Neural cell (in vitro differentiated cells): ENCODE measurements around the gene SMARCA5. TPM values are rescaled to one million over a fixed set of nuclear protein-coding genes. Genes with fewer than 3 reads are reported as not detected.

Experiments
- H2AFZ ChIP-seq: fragments of 200-600, 300-800 bp; sonication (generic), shearing (Covaris generic); 2 replicates; pipeline ENCODE4 v1.6.0; 2014; ENCODE audit warnings: low read depth, mild to moderate bottlenecking, antibody characterized with exemption, low read length, moderate library complexity
- H3F3A ChIP-seq: fragments of 200-600 bp; shearing (Covaris generic); 2 replicates; pipeline ENCODE4 v1.6.1; 2016; ENCODE audit warnings: mild to moderate bottlenecking, moderate library complexity, mixed read lengths, antibody characterized with exemption, low read length; ENCODE audit not compliant: insufficient read depth, poor library complexity, severe bottlenecking
- H3K27ac ChIP-seq: fragments of 200-600, 300-800 bp; sonication (generic), shearing (Covaris generic); 2 replicates; pipeline ENCODE4 v1.5.1; 2014; ENCODE audit warnings: mild to moderate bottlenecking, low read length, moderate library complexity
- H3K27me3 ChIP-seq: fragments of 300-800, 200-600 bp; sonication (generic), shearing (Covaris generic); 2 replicates; pipeline ENCODE4 v1.6.0; 2014; ENCODE audit warnings: mild to moderate bottlenecking, low read depth, low read length, moderate library complexity; ENCODE audit not compliant: insufficient read depth
- H3K36me3 ChIP-seq: fragments of 300-800, 200-600 bp; sonication (generic), shearing (Covaris generic); 2 replicates; pipeline ENCODE4 v1.5.1; 2014; ENCODE audit warnings: mild to moderate bottlenecking, antibody characterized with exemption, low read length, moderate library complexity; ENCODE audit not compliant: insufficient read depth
- H3K4me2 ChIP-seq: fragments of 300-800, 200-600 bp; sonication (generic), shearing (Covaris generic); 2 replicates; pipeline ENCODE4 v1.6.0; 2014; ENCODE audit warnings: mild to moderate bottlenecking, low read length
- H3K4me3 ChIP-seq: fragments of 300-800, 200-600 bp; sonication (generic), shearing (Covaris generic); 2 replicates; pipeline ENCODE4 v1.5.1; 2014; ENCODE audit warnings: mild to moderate bottlenecking, low read length, moderate library complexity
- H3K79me2 ChIP-seq: fragments of 200-600 bp; shearing (Covaris generic); replicated peaks from 2 replicates; pipeline ENCODE4 v1.6.0; 2014; ENCODE audit warnings: mild to moderate bottlenecking, low read length, moderate library complexity; ENCODE audit not compliant: insufficient read depth
- H3K9ac ChIP-seq: fragments of 300-800, 200-600 bp; sonication (generic), shearing (Covaris generic); 2 replicates; pipeline ENCODE4 v1.6.1; 2016; ENCODE audit warnings: mild to moderate bottlenecking, low read length, mixed read lengths
- H3K9me2 ChIP-seq: fragments of 200-600 bp; shearing (Covaris generic); 2 replicates; pipeline ENCODE4 v1.6.1; 2016; ENCODE audit warnings: mild to moderate bottlenecking, low read length, mixed read lengths; ENCODE audit not compliant: insufficient read depth
- H3K9me3 ChIP-seq: fragments of 200-600, 300-800 bp; sonication (generic), shearing (Covaris generic); 2 replicates; pipeline ENCODE4 v1.6.1; 2016; ENCODE audit warnings: mild to moderate bottlenecking, mixed run types, low read length, moderate library complexity, mixed read lengths
- H4K20me1 ChIP-seq: fragments of 200-600 bp; shearing (Covaris generic); 2 replicates; pipeline ENCODE4 v1.6.1; 2016; ENCODE audit warnings: mild to moderate bottlenecking, mixed run types; ENCODE audit not compliant: insufficient read depth
- EP300 ChIP-seq: fragments of 450-650 bp; conservative IDR thresholded peaks from 2 replicates; pipeline ENCODE4 v1.6.1; 2014; ENCODE audit warnings: antibody characterized with exemption, mild to moderate bottlenecking, moderate library complexity; ENCODE audit not compliant: poor library complexity, severe bottlenecking
- EZH2 ChIP-seq: fragments of 200-600, 300-800 bp; shearing (Covaris generic), sonication (generic); IDR thresholded peaks from 2 replicates; pipeline ENCODE4 v1.6.1; 2014; ENCODE audit warnings: antibody characterized with exemption, low read length, borderline replicate concordance, mild to moderate bottlenecking; ENCODE audit not compliant: insufficient read depth, poor library complexity, severe bottlenecking
- MXI1 ChIP-seq: fragments of 450-650 bp; conservative IDR thresholded peaks from 2 replicates; pipeline ENCODE4 v1.6.1; 2014; ENCODE audit warnings: antibody characterized with exemption, mild to moderate bottlenecking; ENCODE audit not compliant: poor library complexity, severe bottlenecking
- RAD21 ChIP-seq: fragments of 450-650 bp; conservative IDR thresholded peaks from 2 replicates; pipeline ENCODE4 v1.6.1; 2014; ENCODE audit warnings: antibody characterized with exemption, mild to moderate bottlenecking, moderate library complexity
- REST ChIP-seq: IDR thresholded peaks from 2 replicates; pipeline ENCODE4 v1.6.1; 2012; ENCODE audit warnings: borderline replicate concordance
- SMC3 ChIP-seq: fragments of 450-650 bp; conservative IDR thresholded peaks from 2 replicates; pipeline ENCODE4 v1.6.1; 2014; ENCODE audit warnings: antibody characterized with exemption, mild to moderate bottlenecking, moderate library complexity; ENCODE audit not compliant: poor library complexity
- TAF1 ChIP-seq: IDR thresholded peaks from 2 replicates; pipeline ENCODE4 v1.6.1; 2012; ENCODE audit warnings: low read depth
- polyA plus RNA-seq: library from polyadenylated mRNA; depleted of rRNA; stranded (reverse); fragments of >200 nt; gene quantifications from 2 replicates; pipeline ENCODE4 v1.2.3, GENCODE V29; 2014
- TF ChIP-seq, protein P1 (sequence below): fragments of 450-650 bp; IDR thresholded peaks from 2 replicates; pipeline ENCODE4 v1.5.1; 2014; ENCODE audit warnings: antibody characterized with exemption, mild to moderate bottlenecking, moderate library complexity; ENCODE audit not compliant: poor library complexity, severe bottlenecking

The SMARCA5 gene
- polyA plus RNA-seq, 1 donor from 2014 or later = 49.2 TPM

- Histone ChIP-seq H4K20me1 (no peaks in the 10 kb centered on the region), H3K36me3 (no peaks in the 10 kb centered on the region), H3K9ac (no peak overlapping the region), H3K79me2 (no peaks in the 10 kb centered on the region), H3K9me2 (no peaks in the 10 kb centered on the region), H3K27ac (no peak overlapping the region), H3K4me3 (no peak overlapping the region), H2AFZ (no peak overlapping the region), H3K27me3 (no peaks in the 10 kb centered on the region), H3K4me2 (no peak overlapping the region), H3F3A (no peaks in the 10 kb centered on the region), H3K9me3 (no peaks in the 10 kb centered on the region)
- no peak for TF ChIP-seq RAD21
Measured at GRCh38 chr4:143488687-143489086, 24.8 kb upstream of the SMARCA5 start.

DNA sequence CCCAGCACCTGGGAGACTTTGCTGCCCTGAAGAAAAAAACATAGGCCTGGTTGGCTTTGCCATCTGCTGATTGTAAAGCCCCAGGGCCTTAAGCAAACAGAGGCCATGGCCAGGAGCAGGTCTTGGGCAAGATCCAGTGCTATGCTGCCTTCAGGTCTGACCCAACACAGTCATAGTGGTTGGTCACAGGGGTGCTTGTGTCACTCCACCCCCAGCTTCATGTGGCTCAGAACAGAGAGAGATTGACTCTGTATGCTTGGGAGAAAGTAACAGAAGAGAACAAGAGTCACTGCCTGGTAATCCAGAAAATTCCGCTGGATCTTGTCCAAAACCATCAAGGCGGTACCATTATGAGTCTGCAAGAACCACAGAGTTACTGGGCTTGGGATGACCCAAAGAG lies 24.4 kb upstream of the SMARCA5 start:
- H3K9ac ChIP-seq = no peak overlapping the region

More for the DNA sequence above, 24.4 kb upstream of the SMARCA5 start:
- no peak for TF ChIP-seq TAF1
- TF ChIP-seq, protein P1, sequence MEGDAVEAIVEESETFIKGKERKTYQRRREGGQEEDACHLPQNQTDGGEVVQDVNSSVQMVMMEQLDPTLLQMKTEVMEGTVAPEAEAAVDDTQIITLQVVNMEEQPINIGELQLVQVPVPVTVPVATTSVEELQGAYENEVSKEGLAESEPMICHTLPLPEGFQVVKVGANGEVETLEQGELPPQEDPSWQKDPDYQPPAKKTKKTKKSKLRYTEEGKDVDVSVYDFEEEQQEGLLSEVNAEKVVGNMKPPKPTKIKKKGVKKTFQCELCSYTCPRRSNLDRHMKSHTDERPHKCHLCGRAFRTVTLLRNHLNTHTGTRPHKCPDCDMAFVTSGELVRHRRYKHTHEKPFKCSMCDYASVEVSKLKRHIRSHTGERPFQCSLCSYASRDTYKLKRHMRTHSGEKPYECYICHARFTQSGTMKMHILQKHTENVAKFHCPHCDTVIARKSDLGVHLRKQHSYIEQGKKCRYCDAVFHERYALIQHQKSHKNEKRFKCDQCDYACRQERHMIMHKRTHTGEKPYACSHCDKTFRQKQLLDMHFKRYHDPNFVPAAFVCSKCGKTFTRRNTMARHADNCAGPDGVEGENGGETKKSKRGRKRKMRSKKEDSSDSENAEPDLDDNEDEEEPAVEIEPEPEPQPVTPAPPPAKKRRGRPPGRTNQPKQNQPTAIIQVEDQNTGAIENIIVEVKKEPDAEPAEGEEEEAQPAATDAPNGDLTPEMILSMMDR = no peak
- TF ChIP-seq SMC3 = no peak
- no peak for TF ChIP-seq MXI1
- TF ChIP-seq EZH2 = no peak
- TF ChIP-seq RAD21 = no peak
- TF ChIP-seq EP300 = no peak
- no peak for TF ChIP-seq REST
- Histone ChIP-seq H3K4me3 (no peak overlapping the region), H3K9me2 (no peaks in the 10 kb centered on the region), H3F3A (no peaks in the 10 kb centered on the region), H3K9me3 (no peaks in the 10 kb centered on the region), H4K20me1 (no peaks in the 10 kb centered on the region), H3K79me2 (no peaks in the 10 kb centered on the region), H3K27me3 (no peaks in the 10 kb centered on the region), H3K4me2 (no peak overlapping the region), H2AFZ (no peak overlapping the region), H3K27ac (no peak overlapping the region), H3K36me3 (no peaks in the 10 kb centered on the region)
